KMS-11 (cell line): ENCODE measurements around the gene OR1J2.

Experiments used
- H2AFZ ChIP-seq: fragments of 200-600 bp; sonication (generic); 2 replicates; pipeline ENCODE4 v1.6.1; 2016; ENCODE audit warnings: antibody characterized with exemption, mixed run types, low read depth
- H3K27ac ChIP-seq: fragments of 200-600 bp; sonication (generic); 2 replicates; pipeline ENCODE4 v1.6.1; 2016; ENCODE audit warnings: mild to moderate bottlenecking, mixed run types
- H3K27me3 ChIP-seq: fragments of 200-600 bp; sonication (generic); 2 replicates; pipeline ENCODE4 v1.6.1; 2017; ENCODE audit warnings: mild to moderate bottlenecking, low read depth, mixed run types, moderate library complexity; ENCODE audit not compliant: insufficient read depth
- H3K36me3 ChIP-seq: fragments of 200-600 bp; sonication (generic); 2 replicates; pipeline ENCODE4 v1.6.1; 2017; ENCODE audit warnings: mild to moderate bottlenecking, mixed run types; ENCODE audit not compliant: insufficient read depth
- H3K4me1 ChIP-seq: fragments of 200-600 bp; sonication (generic); 2 replicates; pipeline ENCODE4 v1.6.1; 2016; ENCODE audit warnings: mild to moderate bottlenecking, low read depth, mixed run types; ENCODE audit not compliant: poor library complexity, severe bottlenecking
- H3K4me2 ChIP-seq: fragments of 200-600 bp; sonication (generic); 2 replicates; pipeline ENCODE4 v1.7.0; 2016; ENCODE audit warnings: mild to moderate bottlenecking, mixed run types
- H3K4me3 ChIP-seq: fragments of 200-600 bp; sonication (generic); IDR thresholded peaks from 2 replicates; pipeline ENCODE4 v1.6.1; 2017; ENCODE audit warnings: low read depth, low read length, mixed read lengths; ENCODE audit not compliant: insufficient read depth
- H3K79me2 ChIP-seq: fragments of 200-600 bp; sonication (generic); 2 replicates; pipeline ENCODE4 v1.6.1; 2016; ENCODE audit warnings: low read depth, mixed run types; ENCODE audit not compliant: insufficient read depth
- H3K9ac ChIP-seq: fragments of 200-600 bp; sonication (generic); 2 replicates; pipeline ENCODE4 v1.6.1; 2016; ENCODE audit warnings: mild to moderate bottlenecking, mixed run types
- H4K20me1 ChIP-seq: fragments of 200-600 bp; sonication (generic); 2 replicates; pipeline ENCODE4 v1.6.1; 2016; ENCODE audit warnings: mild to moderate bottlenecking, mixed run types; ENCODE audit not compliant: insufficient read depth
- TF ChIP-seq, protein P1 (sequence below): fragments of 200-600 bp; sonication (generic); conservative IDR thresholded peaks from 2 replicates; pipeline ENCODE4 v1.6.1; 2017; ENCODE audit warnings: low read depth, mild to moderate bottlenecking, antibody characterized with exemption, low read length, moderate library complexity, mixed read lengths

OR1J2 gene

DNA sequence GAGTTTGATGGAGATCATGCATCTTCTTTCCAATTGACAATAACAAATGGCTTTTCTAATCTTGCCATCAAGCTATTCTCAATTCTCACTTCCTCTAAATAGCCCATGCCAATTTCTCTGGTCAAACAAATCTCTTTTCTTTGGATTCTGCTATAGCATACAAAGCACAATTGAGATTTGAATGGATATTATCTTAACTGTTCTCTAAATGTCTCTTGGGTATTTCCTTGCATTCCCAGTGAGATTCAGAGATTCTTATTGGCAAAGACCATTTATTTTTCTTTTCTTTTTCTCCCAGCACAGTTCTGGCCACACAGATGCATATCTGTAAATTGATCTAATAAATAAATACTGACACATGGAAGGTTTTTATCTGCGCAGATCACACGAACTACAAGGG lies 42.2 kb downstream of the OR1J2 start, which contains the start of gene OR1N2:
Gene OR1N2, plus strand, starts transcription at position 301 of the 400 bp plus-strand sequence. CDS start 100 bp downstream, outside the sequence.
- H2AFZ ChIP-seq, result no peak within 1 kb of the TSS
- no peaks in the 10 kb centered on the region for H4K20me1 ChIP-seq
- H3K79me2 ChIP-seq, result no peaks in the 10 kb centered on the region
- H3K27ac ChIP-seq, result no peak within 1 kb of the TSS
- no peaks in the 10 kb centered on the region for H3K4me1 ChIP-seq
- H3K9ac ChIP-seq, result no peak within 1 kb of the TSS
- no peak within 1 kb of the TSS for H3K4me2 ChIP-seq
- H3K4me3 ChIP-seq, result no peak within 1 kb of the TSS
- no peaks in the 10 kb centered on the region for H3K27me3 ChIP-seq
- TF ChIP-seq, protein P1, sequence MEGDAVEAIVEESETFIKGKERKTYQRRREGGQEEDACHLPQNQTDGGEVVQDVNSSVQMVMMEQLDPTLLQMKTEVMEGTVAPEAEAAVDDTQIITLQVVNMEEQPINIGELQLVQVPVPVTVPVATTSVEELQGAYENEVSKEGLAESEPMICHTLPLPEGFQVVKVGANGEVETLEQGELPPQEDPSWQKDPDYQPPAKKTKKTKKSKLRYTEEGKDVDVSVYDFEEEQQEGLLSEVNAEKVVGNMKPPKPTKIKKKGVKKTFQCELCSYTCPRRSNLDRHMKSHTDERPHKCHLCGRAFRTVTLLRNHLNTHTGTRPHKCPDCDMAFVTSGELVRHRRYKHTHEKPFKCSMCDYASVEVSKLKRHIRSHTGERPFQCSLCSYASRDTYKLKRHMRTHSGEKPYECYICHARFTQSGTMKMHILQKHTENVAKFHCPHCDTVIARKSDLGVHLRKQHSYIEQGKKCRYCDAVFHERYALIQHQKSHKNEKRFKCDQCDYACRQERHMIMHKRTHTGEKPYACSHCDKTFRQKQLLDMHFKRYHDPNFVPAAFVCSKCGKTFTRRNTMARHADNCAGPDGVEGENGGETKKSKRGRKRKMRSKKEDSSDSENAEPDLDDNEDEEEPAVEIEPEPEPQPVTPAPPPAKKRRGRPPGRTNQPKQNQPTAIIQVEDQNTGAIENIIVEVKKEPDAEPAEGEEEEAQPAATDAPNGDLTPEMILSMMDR, result no peak
- H3K36me3 ChIP-seq, result no peaks in the 10 kb centered on the region
